GM18867 (cell line): ENCODE data around the gene BMPER.

Experiments
- ATAC-seq: cut with Tn5 transposase; IDR thresholded peaks from one replicate; pipeline ENCODE4 v1.9.1; 2021; ENCODE audit warnings: mild to moderate bottlenecking, moderate library complexity; ENCODE audit not compliant: unreplicated experiment

The BMPER gene

DNA sequence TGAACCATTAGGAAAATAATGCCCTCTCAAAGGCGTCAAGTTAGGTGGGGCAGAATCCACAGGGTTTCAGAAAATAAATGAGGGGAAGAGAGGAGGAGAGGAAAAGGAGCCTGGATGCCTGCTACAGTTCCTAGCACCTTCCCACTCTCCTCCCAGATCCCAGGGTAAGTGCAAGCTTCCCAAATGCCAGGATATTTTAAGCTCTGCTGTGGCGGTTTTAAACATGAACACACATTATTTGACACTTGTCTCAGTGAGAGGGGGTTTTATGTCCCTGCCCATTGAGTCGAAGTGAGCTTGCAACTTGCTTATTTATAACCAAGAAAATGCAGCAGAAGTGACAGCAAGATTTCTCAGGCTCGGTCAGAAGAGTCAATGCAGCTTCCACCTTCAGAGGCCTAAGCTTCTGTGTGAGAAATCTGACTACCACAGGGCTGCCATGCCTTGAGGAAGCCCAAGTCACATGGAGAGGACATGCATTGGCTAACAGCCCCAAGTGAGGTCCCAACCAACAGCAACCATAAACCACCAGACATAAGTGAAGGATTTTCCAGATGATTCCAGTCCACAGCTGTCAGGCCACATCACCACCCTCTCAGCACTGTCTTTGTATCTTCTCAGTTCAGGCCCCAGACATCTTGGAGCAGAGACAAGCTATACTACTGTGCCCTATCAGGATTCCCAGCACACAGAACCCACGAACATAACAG is 17.9 kb upstream of the BMPER start:
- no peak for ATAC-seq

DNA sequence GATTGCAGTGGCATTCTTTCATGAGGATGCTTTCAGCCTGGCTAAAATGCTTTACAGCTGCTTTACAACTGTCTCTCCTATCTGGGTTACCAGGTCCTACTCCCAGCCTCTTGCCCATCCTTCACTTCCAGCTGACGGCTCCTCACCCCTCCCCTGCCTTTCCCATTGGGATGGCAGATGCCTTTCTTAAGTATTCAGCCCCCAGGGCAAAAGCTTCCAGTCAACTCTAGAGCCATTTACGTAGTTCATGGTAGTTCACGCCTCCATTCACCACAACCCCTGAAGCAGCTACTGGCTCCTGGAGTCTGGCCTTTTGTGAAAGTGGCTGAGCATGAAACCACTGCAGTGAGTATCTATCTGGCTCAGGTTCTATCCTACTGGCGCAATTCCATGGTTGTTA is 17.2 kb upstream of the BMPER start:
- no peak for ATAC-seq

DNA sequence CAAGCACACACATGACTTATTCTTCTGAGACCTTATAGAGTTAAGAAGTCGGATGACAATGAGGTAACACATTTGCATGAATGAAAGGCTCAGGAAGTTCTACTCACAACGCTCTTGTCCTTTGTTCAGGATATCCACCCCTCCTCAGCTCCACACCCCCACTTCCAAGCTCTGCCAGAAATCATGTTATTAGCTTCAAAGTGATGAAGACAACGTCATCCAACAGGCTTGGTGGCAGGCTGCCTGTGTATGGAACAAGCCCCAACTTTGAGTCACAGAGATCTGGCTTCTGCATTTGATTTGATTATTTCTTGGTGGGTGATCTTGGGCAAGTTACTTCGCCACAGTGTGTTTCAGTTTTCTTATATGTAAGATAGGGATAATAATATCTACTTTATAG is 12.4 kb upstream of the BMPER start:
- ATAC-seq = no peak

DNA sequence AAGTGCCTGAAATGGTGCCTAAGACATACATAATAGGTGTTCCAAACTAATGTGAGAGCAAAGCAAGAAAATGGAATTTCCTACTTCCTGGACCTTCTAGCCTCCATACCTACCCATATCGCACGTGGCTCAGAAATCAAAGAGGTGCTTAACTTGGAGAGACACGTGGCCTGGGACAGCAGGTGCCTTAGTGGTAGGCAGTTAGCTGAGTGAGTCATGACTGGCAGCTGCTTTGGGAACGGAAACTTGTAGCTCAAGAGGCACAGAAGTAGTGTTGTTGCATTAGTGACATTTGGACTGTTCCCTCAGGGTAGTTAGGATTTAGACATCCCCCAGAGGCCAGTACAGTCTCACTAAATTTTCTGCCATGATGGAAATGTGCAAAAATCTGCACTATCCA is 12.0 kb upstream of the BMPER start:
- ATAC-seq = no peak

DNA sequence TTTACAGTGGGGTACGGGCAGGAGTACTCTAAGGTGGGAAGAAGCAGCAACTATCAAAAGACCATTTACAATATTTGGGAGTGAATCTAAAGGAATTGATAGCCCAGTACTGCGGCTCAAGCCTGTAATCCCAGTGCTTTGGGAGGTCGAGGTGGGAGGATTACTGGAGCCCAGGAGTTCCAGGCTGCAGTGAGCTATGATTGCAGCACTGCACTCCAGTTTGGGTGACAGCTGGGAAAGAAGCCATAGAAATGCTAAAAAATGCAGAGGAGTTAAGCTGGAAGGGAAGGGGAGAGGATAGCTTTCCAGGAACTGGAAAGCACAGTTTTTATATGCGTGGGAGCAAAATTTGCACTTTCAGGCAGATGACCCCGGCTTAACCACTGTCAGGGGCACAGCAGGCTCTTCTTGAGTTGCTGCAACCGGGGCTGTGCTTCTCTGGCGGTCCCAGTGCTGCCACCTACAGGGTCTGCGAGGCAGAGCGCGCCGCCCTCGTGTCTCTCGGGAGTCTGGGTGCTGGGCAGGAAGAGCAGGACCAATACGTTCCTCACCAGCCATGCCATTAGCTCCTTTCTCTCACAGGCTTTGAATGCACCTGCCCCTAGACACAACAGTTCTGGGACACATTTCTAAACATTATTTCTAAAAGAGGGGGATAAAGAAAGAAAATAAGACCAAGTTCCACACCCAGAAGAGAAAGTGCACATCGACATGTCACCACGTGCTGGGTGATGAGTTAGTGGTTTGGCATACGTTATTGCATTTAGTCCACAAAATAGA is 10.1 kb upstream of the BMPER start:
- peak; percentile 99 for ATAC-seq

DNA sequence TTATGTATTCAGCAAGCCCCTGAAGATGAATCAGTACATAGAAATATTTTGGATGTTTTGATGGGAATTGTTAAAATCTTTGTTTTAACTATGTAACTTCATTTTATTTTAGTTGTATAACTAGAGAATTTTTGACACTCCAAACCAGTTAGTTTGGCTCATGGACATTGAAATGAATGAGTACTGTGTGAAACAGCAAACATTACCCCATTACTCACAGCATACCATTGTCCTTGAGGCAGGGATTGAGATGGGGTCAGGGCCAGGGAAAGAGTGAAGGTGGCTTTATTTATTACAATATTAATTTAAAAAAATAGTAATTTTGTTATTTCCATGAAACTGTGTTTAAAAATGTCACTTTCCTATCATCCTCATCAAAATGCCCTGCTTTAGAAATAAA is 4.8 kb upstream of the BMPER start:
- ATAC-seq = no peak

DNA sequence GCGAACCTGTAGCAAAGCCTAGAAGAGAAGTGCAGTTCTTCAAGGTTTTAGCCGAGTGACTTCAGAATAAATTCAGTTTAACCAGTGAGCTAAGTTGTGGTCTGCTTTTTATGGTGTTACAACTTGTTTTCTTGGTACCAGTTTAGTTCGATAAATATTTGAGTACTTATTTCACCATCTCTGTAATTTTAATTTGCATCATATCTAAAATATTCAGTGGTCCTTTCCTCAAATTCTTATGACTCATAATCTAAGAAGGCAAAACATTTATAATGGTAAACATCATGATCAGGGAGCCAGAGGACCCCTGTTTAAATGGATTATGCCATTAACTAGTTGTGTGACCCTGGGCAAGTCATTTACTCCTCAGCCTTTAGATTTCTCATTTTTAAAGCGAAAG is 4.1 kb upstream of the BMPER start:
- no peak for ATAC-seq

DNA sequence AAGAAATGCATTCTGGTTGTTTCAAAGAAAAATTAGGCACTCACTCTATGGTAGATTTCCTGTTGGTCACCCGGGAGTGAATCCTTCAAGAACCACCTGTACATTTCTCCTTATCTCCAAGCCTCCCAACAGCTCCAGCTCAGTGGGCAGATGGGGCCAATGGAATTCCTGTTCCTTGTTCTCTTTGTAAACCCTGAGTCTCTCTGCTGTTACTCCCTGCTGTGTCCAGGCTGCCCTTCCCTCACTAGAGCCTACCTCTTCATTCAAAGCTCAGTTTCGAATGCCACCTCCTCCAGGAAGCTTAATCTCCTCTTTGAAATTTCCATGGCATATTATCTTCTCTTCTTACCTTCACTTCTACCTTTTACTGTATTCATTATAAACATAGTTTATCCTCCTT is 3.5 kb upstream of the BMPER start:
- no peak for ATAC-seq

DNA sequence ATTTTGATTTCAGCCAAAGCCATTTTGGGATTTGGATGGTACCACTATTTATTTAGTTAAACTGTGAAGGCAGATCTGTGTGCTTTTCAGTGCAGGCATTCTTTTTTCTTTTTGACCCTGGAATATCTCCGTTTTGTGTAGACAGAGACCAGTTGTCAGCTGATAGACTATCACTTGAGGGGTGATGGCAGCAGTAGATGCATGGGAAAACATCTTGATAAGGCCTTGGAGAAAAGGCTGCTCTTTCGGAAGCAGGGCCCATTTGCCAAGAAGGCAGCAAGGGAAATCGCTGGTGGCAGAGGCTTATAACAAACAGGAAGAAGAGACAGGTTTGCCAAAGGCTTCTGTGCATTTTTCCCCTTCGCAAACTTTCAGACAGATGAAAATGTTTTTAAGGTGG is 2.6 kb upstream of the BMPER start:
- no peak for ATAC-seq

DNA sequence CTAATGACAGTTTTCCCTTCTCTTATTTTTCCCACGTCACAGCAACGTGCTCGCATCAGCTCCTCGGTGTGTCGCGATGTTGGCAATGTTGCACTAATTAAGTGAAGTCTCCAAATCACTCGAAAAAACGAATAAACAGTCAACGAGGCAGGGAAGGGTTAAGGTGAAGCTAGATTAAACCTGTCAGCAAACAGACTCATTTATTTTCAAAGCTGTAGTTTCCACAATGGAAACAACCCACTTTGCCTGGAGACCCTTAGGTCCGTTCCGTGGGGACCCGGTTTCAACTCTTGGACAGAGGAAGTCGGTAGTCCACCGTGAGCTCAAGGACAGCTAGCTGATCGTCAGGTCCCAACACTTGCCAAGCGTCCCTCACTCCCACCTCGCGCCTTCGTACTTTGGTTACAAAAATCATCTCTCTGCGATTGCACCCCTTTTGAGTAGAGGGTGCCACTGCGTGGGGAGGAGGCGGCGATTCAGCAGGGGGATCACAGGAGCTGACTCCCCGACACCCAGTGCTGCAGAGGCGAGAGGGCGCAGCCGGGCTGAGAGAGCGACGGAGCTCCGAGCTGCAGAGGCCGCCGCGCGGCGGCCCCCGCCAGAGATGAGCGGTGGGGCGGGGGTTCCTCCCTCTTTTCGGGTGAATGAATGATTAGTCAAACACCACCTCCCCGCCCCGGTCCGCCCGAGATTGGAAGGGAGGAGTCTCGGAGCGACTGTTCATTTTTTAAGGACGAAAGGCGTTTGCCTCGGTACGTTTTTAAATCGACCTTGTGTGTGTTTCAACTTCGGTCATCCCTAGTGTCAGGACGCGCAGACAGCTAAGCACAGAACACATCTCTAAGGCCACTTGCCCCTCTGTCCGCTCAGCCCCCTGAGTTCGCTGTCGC is 1.3 kb upstream of the BMPER start:
- no peak for ATAC-seq

DNA sequence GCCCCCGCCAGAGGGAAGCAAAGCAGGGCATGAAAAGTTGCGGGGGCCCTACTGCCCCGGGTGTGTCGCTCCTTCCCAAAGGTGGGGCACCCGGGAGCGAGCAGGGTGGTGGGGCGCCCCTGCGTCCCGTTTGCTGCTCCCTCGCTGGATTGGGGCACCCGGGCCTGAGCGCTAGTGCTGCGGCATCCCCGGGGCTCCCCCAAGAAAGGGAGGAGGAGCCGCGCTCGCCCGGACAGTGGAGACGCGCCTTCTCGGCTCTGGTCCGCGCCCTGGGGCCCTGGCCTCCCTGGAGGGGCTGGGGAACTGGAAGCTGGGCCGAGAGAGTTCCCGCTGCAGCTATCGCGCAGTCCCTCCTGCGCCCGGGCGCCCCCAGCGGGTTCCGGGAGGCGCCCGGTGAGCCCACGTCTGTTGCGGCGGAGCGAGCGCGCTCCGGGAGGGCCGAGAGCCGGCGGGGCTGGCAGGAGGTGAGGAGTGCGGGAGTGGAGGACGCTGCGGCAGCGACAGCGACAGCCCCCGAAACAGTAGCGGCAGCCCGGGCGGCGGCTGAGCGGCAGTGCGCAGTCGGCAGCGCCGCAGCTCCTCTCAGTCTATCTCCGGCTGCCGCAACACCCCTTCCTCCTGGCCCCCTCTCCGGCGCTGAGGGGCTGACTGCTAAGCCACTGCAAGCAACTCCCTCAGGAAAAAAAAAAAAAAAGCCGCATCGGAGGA is 504 bp upstream of the BMPER start:
- no peak for ATAC-seq

DNA sequence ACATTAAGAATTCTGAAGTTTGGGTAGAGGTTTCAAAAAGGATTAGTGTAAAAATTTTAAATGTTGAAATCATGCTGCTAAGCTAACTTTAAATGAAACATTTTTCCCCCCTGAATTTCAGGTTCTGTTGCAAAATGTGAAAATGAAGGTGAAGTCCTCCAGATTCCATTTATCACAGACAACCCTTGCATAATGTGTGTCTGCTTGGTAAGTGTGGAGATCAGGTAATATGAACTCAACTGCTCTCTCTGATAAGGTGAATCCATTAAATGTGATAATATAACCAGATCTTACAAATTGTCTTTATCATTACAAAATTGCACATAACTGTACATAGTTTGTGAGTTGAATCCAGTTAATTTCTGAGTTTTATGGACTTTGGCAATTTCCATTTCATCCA is 1.4 kb downstream of the BMPER start:
- ATAC-seq = no peak

DNA sequence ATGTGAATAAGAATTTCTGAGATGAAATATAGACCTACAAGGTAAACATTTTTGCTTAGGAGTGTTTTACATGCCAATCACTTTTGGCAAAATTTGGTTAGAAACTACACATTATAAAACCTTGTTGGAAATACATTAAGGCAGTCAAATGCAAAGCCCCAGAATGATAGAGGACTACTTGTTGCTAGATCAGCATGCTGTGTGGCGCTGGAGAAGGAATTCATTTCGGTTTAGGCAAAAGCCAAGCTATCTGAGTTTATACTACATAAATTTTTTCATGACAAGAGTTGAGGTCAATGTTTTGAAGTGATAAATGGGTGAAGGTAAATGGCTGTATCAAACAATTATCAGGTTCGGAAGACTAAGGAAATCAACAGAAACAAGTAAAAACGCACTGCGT is 2.3 kb downstream of the BMPER start:
- ATAC-seq = no peak

DNA sequence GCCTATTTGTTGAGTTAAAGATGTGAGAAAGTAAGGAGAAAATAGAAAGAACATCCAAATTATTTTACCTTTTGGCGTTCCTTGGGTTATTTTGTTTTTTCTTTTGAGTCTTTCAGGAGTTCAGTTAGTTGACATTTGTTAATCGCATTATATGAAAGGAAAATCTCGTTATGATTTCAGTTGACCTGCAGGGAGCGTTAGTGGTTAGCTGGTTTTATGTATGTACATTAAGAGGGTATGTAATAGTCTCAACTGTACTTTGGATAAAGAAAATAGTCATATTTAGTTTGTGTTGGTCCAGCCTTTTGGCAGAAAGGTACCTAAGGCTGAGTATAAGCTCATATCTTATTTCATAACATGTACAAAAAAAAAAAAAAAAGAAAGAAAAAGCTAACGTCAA is 4.0 kb downstream of the BMPER start:
- no peak for ATAC-seq

DNA sequence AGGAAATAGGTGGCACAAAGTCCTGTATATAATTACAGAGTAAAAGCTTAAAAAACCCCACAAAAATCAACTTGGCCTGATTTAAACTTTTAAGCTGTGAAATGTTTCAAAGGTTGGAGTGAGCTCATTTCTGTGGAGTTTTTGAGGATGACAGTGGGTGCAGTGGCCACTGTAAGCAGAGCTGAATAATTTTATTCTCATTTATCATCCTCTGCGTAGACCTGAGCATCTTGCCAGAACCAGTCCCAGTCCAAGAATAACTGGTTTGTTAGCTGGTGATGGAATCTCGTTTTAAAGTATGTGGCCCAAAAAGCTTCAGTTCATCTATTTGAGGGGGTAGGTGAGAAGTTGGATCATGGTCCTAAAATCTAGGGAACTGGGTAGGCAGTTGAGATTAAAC is 4.4 kb downstream of the BMPER start:
- no peak for ATAC-seq

DNA sequence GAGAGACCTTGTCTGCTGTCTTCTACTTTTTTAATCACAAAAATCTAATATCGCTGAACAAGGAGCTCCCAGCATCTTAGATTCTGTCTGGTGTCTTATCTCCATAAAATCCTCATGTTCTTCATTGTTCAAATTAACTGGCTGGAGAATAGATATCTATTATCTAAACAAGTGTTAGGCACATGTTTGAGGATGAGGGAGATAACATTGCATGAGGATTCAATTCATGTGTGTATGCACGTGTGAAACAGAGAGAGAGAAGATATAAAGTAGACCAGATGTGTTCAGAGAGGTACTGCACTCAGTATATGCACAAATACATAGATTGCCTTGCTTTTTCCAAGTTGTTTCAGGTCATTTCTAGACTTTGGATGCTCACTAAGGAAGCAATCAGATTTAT is 5.4 kb downstream of the BMPER start:
- no peak for ATAC-seq

DNA sequence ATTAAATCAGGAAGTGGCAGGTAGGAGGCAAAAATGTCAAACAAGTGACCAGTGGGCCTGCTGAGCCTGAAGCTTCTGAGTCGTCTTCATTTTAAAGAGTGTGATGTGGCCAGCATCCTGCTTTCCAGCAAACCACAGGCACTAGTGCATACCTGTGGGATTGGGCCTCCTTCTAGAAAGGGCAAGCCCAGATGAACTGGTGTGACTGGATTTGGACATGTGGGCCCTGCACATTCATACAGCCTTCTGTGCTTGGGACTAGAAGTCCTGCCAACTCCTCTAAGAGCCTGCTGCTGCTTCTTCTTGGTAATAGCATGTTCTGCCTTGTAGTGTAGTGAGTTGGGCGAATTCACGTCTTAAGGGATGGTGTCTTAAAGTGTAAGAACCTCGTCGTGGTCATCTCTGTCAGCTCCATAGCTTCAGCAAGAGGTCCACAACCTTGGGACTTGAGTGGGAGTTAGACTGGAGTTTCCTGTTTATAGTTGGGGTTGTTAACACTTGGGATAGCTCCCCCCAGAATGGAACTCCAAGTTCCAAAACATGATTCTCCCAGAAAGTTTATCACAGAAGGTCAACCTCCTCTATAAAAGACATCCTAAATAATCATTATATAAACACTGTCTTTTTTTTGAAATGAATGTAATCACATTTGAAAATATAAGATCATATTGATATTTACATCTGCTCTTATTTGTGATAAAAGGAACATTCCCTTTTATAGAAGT is 11.2 kb downstream of the BMPER start:
- ATAC-seq = no peak

DNA sequence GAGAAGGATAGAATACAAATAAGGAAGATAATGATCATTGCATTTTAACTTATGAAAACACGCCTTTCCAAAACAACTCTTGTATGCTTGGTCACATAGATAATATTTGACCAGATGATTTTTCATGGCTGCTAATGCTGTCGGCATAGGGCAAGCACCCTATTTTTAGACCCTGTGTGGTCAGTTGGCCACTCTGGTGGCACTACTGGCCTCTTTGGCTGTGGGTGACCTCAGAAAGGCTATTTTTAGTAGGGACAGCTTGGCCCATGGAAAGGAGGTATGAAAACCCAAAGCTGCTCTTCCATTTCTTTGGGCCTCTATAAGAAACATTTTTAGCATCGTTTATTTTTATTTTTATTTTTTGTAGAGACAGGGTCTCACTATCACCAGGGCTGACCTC is 12.3 kb downstream of the BMPER start:
- ATAC-seq = no peak

DNA sequence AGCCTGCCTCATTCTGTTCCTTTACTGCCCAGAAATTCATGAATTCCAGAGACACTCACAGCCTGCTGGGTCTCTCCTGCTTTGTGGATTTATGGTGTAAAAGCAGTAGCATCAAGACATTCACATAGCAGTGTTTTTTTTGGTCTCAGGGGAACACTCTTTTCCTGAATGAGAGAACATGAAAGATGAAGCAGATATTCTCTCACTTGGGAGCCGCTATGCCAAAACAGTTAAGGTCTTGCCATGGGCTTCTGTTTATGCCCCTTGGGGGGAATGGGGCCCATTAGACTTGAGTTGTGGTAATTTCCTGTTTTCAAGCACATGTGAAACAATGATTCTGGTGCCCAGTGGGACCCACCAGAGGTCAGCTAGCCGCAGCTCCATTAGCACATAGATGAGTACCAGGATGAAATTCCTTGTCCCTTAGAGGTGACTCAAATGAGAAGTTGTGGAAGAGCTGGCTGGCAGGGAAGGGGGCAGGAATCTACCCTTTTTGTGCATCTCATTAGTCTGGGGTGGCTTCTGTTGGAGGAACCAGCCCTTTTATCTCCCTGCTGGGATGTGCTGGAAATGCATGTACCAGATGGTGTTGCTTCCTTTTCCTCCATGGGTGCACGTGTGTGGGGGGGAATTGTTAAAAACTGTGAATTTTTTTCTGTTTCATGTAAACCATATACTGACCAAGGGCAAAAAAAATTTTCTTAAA is 13.3 kb downstream of the BMPER start:
- ATAC-seq = no peak

DNA sequence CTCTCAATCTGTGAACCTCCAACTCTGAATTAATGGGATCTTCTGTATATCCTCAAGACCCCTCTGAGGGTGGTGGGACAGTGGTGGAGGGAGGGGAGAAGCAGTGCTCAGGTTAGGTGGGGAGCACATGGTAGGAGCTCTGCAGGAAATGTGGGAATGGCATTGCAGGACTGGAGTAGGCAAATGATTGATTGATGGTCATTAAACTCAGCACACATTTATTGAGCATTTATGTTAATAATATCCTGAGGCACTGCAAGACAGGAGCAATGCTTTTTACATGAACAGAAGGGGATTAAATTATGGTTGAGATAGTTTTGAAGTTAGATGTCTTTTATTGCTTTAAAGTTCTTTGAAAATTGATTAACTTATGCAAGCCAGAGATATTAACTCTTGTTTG is 14.1 kb downstream of the BMPER start:
- ATAC-seq = no peak
